Smooth muscle cell (in vitro differentiated cells): Measurements from ENCODE around the gene ARHGEF28. TPM values are rescaled to one million over a fixed set of nuclear protein-coding genes. Genes with fewer than 3 reads are reported as not detected.

Experiments used
- DNase-seq: peaks from one replicate; lab custom pipeline; 2025; ENCODE audit not compliant: unreplicated experiment; lab: John Stamatoyannopoulos, UW
- H2AFZ ChIP-seq: fragments of 200-600 bp; sonication (generic); 2 replicates; pipeline ENCODE4 v1.6.0; 2016; ENCODE audit warnings: antibody characterized with exemption, low read depth, mild to moderate bottlenecking
- H3F3A ChIP-seq: fragments of 200-600 bp; sonication (generic); 2 replicates; pipeline ENCODE4 v1.6.0; 2017; ENCODE audit warnings: antibody characterized with exemption, low read depth
- H3K27ac ChIP-seq: fragments of 200-600 bp; sonication (generic); 2 replicates; pipeline ENCODE4 v1.5.1; 2016; ENCODE audit warnings: low read depth, mild to moderate bottlenecking
- H3K27me3 ChIP-seq: fragments of 200-600 bp; sonication (generic); 2 replicates; pipeline ENCODE4 v1.6.1; 2016; ENCODE audit warnings: low read depth, mild to moderate bottlenecking
- H3K36me3 ChIP-seq: fragments of 200-600 bp; sonication (generic); 2 replicates; pipeline ENCODE4 v1.5.1; 2016; ENCODE audit warnings: low read depth
- H3K4me1 ChIP-seq: fragments of 200-600 bp; sonication (generic); 2 replicates; pipeline ENCODE4 v1.5.1; 2016; ENCODE audit warnings: low read depth
- H3K4me2 ChIP-seq: fragments of 200-600 bp; sonication (generic); 2 replicates; pipeline ENCODE4 v1.6.0; 2016; ENCODE audit warnings: mild to moderate bottlenecking
- H3K4me3 ChIP-seq: fragments of 200-600 bp; sonication (generic); 2 replicates; pipeline ENCODE4 v1.5.1; 2016; ENCODE audit warnings: mild to moderate bottlenecking
- H3K79me2 ChIP-seq: fragments of 200-600 bp; sonication (generic); 2 replicates; pipeline ENCODE4 v1.6.0; 2016; ENCODE audit warnings: low read depth, mild to moderate bottlenecking
- H3K9ac ChIP-seq: fragments of 200-600 bp; sonication (generic); 2 replicates; pipeline ENCODE4 v1.6.0; 2016; ENCODE audit warnings: low read depth
- H3K9me3 ChIP-seq: fragments of 200-600 bp; sonication (generic); replicated peaks from 2 replicates; pipeline ENCODE4 v1.5.1; 2016; ENCODE audit warnings: low read depth
- H4K20me1 ChIP-seq: fragments of 200-600 bp; sonication (generic); 2 replicates; pipeline ENCODE4 v1.6.0; 2016; ENCODE audit warnings: low read depth
- WGBS: methylation state at CpG from one replicate; pipeline ENCODE4 v1.1.7; 2016; ENCODE audit warnings: low lambda C conversion rate; 5-methylcytosine and 5-hydroxymethylcytosine counted together
- polyA plus RNA-seq: library from polyadenylated mRNA; unstranded; fragments of >200 nt; fragmentation: Nextera tagmentation; extraction: Ambion mirVana; gene quantifications from 2 replicates; pipeline ENCODE4 v1.2.1, GENCODE V29; 2016
- total RNA-seq: library from RNA; depleted of rRNA; stranded (reverse); fragments of >200 nt; gene quantifications from 2 replicates; pipeline ENCODE4 v1.2.3, GENCODE V29; 2014
- TF ChIP-seq, protein P1 (sequence below): fragments of 200-600 bp; sonication (generic); IDR thresholded peaks from 2 replicates; pipeline ENCODE4 v1.5.1; 2017; ENCODE audit warnings: borderline replicate concordance, mild to moderate bottlenecking, antibody characterized with exemption; ENCODE audit not compliant: insufficient read depth, poor library complexity, severe bottlenecking

ARHGEF28 gene
- total and polyA plus RNA-seq, 2 experiments from 2014 or later = 0.19 to 0.90 TPM

DNA sequence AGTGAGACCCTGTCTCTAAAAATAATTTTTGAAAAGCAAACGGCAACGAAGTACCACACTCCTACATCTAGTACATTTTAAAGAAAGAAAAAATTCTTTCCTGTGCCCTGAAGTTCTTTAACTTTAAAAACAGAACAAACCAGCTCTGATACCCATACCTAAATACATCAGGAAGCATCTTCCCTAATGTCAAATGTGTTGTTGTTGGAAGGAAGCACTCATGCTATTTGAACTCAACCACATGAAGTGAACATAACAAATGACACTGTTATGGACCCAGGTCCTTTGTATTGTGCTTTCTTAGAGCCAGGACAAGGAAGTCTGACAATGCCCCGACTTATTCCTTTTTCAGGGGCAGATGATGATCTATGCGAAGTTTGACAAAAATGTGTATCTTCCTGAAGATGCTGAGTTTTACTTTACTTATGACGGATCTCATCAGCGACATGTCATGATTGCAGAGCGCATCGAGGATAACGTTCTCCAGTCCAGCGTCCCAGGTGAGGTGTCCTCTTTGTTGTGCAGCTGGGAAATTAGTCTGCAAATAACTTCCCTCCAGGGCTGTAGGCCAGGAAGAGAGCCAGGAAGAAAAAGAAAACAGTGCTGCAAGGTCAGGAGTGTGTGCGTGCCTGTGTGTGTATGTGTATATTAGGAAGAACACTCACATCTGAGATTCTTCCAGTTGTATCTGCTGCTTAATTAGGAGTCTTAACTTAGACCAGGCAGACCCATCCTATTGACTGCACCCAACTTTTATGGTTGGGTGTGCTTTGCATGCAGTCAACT is 123.7 kb downstream of the ARHGEF28 start:
- H3K79me2 ChIP-seq = no peaks in the 10 kb centered on the region
- H3K4me1 ChIP-seq = no peaks in the 10 kb centered on the region
- no peaks in the 10 kb centered on the region for H3F3A ChIP-seq
- TF ChIP-seq, protein P1, sequence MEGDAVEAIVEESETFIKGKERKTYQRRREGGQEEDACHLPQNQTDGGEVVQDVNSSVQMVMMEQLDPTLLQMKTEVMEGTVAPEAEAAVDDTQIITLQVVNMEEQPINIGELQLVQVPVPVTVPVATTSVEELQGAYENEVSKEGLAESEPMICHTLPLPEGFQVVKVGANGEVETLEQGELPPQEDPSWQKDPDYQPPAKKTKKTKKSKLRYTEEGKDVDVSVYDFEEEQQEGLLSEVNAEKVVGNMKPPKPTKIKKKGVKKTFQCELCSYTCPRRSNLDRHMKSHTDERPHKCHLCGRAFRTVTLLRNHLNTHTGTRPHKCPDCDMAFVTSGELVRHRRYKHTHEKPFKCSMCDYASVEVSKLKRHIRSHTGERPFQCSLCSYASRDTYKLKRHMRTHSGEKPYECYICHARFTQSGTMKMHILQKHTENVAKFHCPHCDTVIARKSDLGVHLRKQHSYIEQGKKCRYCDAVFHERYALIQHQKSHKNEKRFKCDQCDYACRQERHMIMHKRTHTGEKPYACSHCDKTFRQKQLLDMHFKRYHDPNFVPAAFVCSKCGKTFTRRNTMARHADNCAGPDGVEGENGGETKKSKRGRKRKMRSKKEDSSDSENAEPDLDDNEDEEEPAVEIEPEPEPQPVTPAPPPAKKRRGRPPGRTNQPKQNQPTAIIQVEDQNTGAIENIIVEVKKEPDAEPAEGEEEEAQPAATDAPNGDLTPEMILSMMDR = no peak
- no peak overlapping the region for H3K4me2 ChIP-seq
- no peak overlapping the region for H3K27ac ChIP-seq
- 94% methylated on average over 11 of the region's 11 CpGs for WGBS
- H3K9ac ChIP-seq = no peak overlapping the region
- H3K36me3 ChIP-seq = no peaks in the 10 kb centered on the region
- no peaks in the 10 kb centered on the region for H4K20me1 ChIP-seq
- H3K27me3 ChIP-seq = peaks cover 17% of the 10 kb centered on the region
- no peaks in the 10 kb centered on the region for H3K9me3 ChIP-seq
- H2AFZ ChIP-seq = no peak overlapping the region
- no peak overlapping the region for H3K4me3 ChIP-seq
- no peak for DNase-seq

DNA sequence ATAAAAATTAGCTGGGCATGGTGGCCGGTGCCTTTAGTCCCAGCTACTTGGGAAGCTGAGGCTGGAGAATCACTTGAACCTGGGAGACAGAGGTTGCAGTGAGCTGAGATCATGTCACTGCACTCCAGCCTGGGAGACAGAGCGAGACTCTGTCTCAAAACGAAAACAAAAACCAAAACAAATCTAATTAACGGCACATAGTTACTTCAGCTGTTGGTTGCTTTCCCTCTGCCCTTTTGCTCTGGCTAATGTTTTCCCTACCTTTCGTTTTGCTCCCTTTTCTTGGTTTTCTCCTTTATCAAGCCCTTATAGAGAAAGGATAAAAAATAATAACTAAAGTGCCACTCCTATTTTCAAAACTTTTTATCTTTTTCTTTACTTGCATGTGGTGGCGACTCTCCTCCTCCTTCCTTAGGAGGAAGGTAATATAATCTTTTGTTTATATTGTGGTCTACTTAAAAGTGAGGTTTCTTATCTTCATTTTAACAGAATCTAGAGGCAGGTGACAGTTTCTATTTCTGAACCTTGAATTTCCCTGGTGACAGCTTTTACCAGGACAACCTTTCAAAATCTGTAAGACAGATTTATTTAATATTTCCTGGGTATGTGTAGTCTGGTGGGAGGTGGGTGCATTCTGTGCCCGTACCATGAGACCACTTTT is 125.4 kb downstream of the ARHGEF28 start:
- Histone ChIP-seq H3K27me3 (peaks cover 28% of the 10 kb centered on the region), H3F3A (no peaks in the 10 kb centered on the region), H3K9me3 (no peaks in the 10 kb centered on the region), H3K27ac (no peak overlapping the region), H4K20me1 (no peaks in the 10 kb centered on the region), H3K36me3 (no peaks in the 10 kb centered on the region), H2AFZ (no peak overlapping the region), H3K79me2 (no peaks in the 10 kb centered on the region), H3K4me2 (no peak overlapping the region), H3K9ac (no peak overlapping the region), H3K4me1 (no peaks in the 10 kb centered on the region), H3K4me3 (no peak overlapping the region)
- 91% methylated on average over 7 of the region's 7 CpGs for WGBS
- no peak for DNase-seq
- TF ChIP-seq, protein P1 = no peak

DNA sequence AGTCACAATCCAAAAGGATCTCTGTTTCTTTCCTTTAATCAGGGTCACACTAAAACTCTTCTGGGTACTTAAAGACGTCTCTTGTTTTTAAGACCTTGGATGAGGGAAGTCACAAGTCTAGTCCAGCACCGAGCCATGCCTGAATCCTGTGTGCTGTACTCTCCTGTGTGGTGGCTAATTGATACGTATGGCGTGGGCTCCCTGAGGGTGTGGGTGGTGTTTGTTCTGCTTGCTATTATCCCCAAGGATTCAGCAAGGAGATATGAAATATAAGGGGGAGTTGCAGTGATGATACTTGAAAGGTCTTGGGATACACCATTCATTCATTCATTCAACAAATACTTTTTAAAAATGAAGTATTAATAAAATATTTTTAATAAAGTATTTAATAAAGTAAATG is 128.3 kb downstream of the ARHGEF28 start:
- no peak overlapping the region for H3K9ac ChIP-seq
- no peak for DNase-seq
- no peak overlapping the region for H3K27ac ChIP-seq
- peaks cover 36% of the 10 kb centered on the region for H3K27me3 ChIP-seq
- H3K79me2 ChIP-seq = no peaks in the 10 kb centered on the region
- no peak overlapping the region for H3K4me3 ChIP-seq
- H3K36me3 ChIP-seq = no peaks in the 10 kb centered on the region
- no peak overlapping the region for H2AFZ ChIP-seq
- H3F3A ChIP-seq = no peaks in the 10 kb centered on the region
- 84% methylated on average over 4 of the region's 4 CpGs for WGBS
- H3K4me2 ChIP-seq = no peak overlapping the region
- H3K9me3 ChIP-seq = no peaks in the 10 kb centered on the region
- no peaks in the 10 kb centered on the region for H3K4me1 ChIP-seq
- TF ChIP-seq, protein P1 = no peak
- no peaks in the 10 kb centered on the region for H4K20me1 ChIP-seq
